HEK293 (cell line): ENCODE data around the gene FOXN4.

Experiments used
- CTCF ChIA-PET: fragments of 350-600 bp; formaldehyde crosslinking; extraction: SDS; loops from one replicate; lab custom pipeline; 2021; ENCODE audit warnings: antibody characterized with exemption; lab: Yijun Ruan, JAX
- POLR2A ChIA-PET: fragments of 300-600 bp; formaldehyde crosslinking; extraction: SDS; loops from one replicate; lab custom pipeline; 2020; ENCODE audit warnings: antibody characterized with exemption, inconsistent platforms; lab: Yijun Ruan, JAX
- H3K27ac ChIP-seq: fragments of 200-500 bp; sonication (Bioruptor generic); 2 replicates; pipeline ENCODE4 v1.5.1; 2014; ENCODE audit warnings: low read depth, low read length, control low read depth, inconsistent platforms; ENCODE audit errors: extremely low read depth
- H3K36me3 ChIP-seq, 2 experiments: fragments of 200-500 bp in 1 of 2; sonication (Bioruptor generic) in 1 of 2; 1 replicate in 1 of 2; 2 replicates in 1 of 2; pipeline ENCODE4 v1.5.1; 2014 to 2017; ENCODE audit warnings: inconsistent platforms in 2 of 2, low read length in 2 of 2; ENCODE audit not compliant: control insufficient read depth in 2 of 2, insufficient read depth in 1 of 2
- H3K4me1 ChIP-seq: fragments of 200-500 bp; sonication (Bioruptor generic); 2 replicates; pipeline ENCODE4 v1.5.1; 2014; ENCODE audit warnings: mild to moderate bottlenecking, low read length, inconsistent platforms; ENCODE audit not compliant: control insufficient read depth, insufficient read depth
- H3K4me3 ChIP-seq: 2 replicates; pipeline ENCODE4 v1.5.1; 2011; ENCODE audit warnings: low read depth, mild to moderate bottlenecking, control low read depth, low read length, moderate library complexity
- H3K9me3 ChIP-seq: fragments of 200-500 bp; sonication (Bioruptor generic); 2 replicates; pipeline ENCODE4 v1.5.1; 2014; ENCODE audit warnings: low read depth, low read length, inconsistent platforms; ENCODE audit not compliant: control insufficient read depth, insufficient read depth
- AEBP2 ChIP-seq: fragments of 450-650 bp; formaldehyde crosslinking; IDR thresholded peaks from 2 replicates; pipeline ENCODE4 v1.5.1; 2016; ENCODE audit warnings: missing biosample characterization, missing genetic modification characterization, borderline replicate concordance
- GLI2 ChIP-seq: fragments of 450-650 bp; formaldehyde crosslinking; IDR thresholded peaks from 2 replicates; pipeline ENCODE4; 2017; ENCODE audit warnings: missing biosample characterization, missing genetic modification characterization, low read depth, borderline replicate concordance
- GLIS1 ChIP-seq: fragments of 450-650 bp; formaldehyde crosslinking; IDR thresholded peaks from 2 replicates; pipeline ENCODE4 v1.5.1; 2016; ENCODE audit warnings: missing biosample characterization, missing genetic modification characterization
- IKZF3 ChIP-seq: fragments of 450-650 bp; IDR thresholded peaks from 2 replicates; pipeline ENCODE4 v1.5.0; 2018; ENCODE audit warnings: missing biosample characterization, mild to moderate bottlenecking, missing genetic modification characterization, moderate library complexity
- SP2 ChIP-seq: fragments of 450-650 bp; formaldehyde crosslinking; IDR thresholded peaks from 2 replicates; pipeline ENCODE4 v1.5.1; 2016; ENCODE audit warnings: missing biosample characterization, missing genetic modification characterization
- WT1 ChIP-seq: fragments of 450-650 bp; formaldehyde crosslinking; IDR thresholded peaks from 2 replicates; pipeline ENCODE4 v1.5.1; 2016; ENCODE audit warnings: missing biosample characterization, missing genetic modification characterization
- ZEB2 ChIP-seq: fragments of 450-650 bp; formaldehyde crosslinking; IDR thresholded peaks from 2 replicates; pipeline ENCODE4 v1.5.1; 2016; ENCODE audit warnings: missing biosample characterization, missing genetic modification characterization
- ZNF10 ChIP-seq: fragments of 450-650 bp; formaldehyde crosslinking; IDR thresholded peaks from 2 replicates; pipeline ENCODE4 v1.5.1; 2017; ENCODE audit warnings: missing biosample characterization, missing genetic modification characterization
- ZNF138 ChIP-seq: fragments of 450-650 bp; formaldehyde crosslinking; IDR thresholded peaks from 2 replicates; pipeline ENCODE4 v1.5.1; 2016; ENCODE audit warnings: missing biosample characterization, missing genetic modification characterization, borderline replicate concordance
- ZNF302 ChIP-seq: fragments of 450-650 bp; formaldehyde crosslinking; IDR thresholded peaks from 2 replicates; pipeline ENCODE4 v1.5.1; 2016; ENCODE audit warnings: missing biosample characterization, missing genetic modification characterization, low read depth
- ZNF324 ChIP-seq: fragments of 450-650 bp; formaldehyde crosslinking; IDR thresholded peaks from 2 replicates; pipeline ENCODE4 v1.5.1; 2016; ENCODE audit warnings: missing biosample characterization, missing genetic modification characterization
- ZNF37A ChIP-seq: fragments of 450-650 bp; IDR thresholded peaks from 2 replicates; pipeline ENCODE4 v1.5.1; 2018; ENCODE audit warnings: missing biosample characterization, missing genetic modification characterization
- ZNF398 ChIP-seq: fragments of 450-650 bp; formaldehyde crosslinking; IDR thresholded peaks from 2 replicates; pipeline ENCODE4 v1.5.1; 2017; ENCODE audit warnings: missing biosample characterization, missing genetic modification characterization
- ZNF548 ChIP-seq: fragments of 450-650 bp; formaldehyde crosslinking; IDR thresholded peaks from 2 replicates; pipeline ENCODE4 v1.5.1; 2016; ENCODE audit warnings: missing biosample characterization, missing genetic modification characterization
- ZNF549 ChIP-seq: fragments of 450-650 bp; IDR thresholded peaks from 2 replicates; pipeline ENCODE4 v1.5.1; 2018; ENCODE audit warnings: missing biosample characterization, missing genetic modification characterization, mild to moderate bottlenecking, inconsistent platforms, moderate library complexity
- ZNF580 ChIP-seq: fragments of 450-650 bp; formaldehyde crosslinking; IDR thresholded peaks from 2 replicates; pipeline ENCODE4 v1.5.1; 2016; ENCODE audit warnings: missing biosample characterization, missing genetic modification characterization
- ZNF629 ChIP-seq: fragments of 450-650 bp; formaldehyde crosslinking; IDR thresholded peaks from 2 replicates; pipeline ENCODE4 v1.5.1; 2017; ENCODE audit warnings: missing biosample characterization, missing genetic modification characterization
- ZNF639 ChIP-seq: fragments of 450-650 bp; formaldehyde crosslinking; IDR thresholded peaks from 2 replicates; pipeline ENCODE4 v1.5.1; 2016; ENCODE audit warnings: missing biosample characterization, missing genetic modification characterization
- ZNF645 ChIP-seq: fragments of 450-650 bp; formaldehyde crosslinking; IDR thresholded peaks from 2 replicates; pipeline ENCODE4; 2016; ENCODE audit warnings: missing biosample characterization, missing genetic modification characterization
- ZNF677 ChIP-seq: fragments of 450-650 bp; IDR thresholded peaks from 2 replicates; pipeline ENCODE4 v1.5.0; 2018; ENCODE audit warnings: missing biosample characterization, mild to moderate bottlenecking, missing genetic modification characterization, moderate library complexity
- ZNF707 ChIP-seq: fragments of 450-650 bp; formaldehyde crosslinking; IDR thresholded peaks from 2 replicates; pipeline ENCODE4 v1.5.1; 2016; ENCODE audit warnings: missing biosample characterization, missing genetic modification characterization
- ZNF777 ChIP-seq: fragments of 450-650 bp; formaldehyde crosslinking; IDR thresholded peaks from 2 replicates; pipeline ENCODE4 v1.5.1; 2017; ENCODE audit warnings: missing biosample characterization, missing genetic modification characterization, borderline replicate concordance
- ZNF837 ChIP-seq: fragments of 450-650 bp; formaldehyde crosslinking; IDR thresholded peaks from 2 replicates; pipeline ENCODE4 v1.5.1; 2016; ENCODE audit warnings: missing biosample characterization, missing genetic modification characterization
- ZNF843 ChIP-seq: fragments of 450-650 bp; formaldehyde crosslinking; IDR thresholded peaks from 2 replicates; pipeline ENCODE4 v1.5.1; 2016; ENCODE audit warnings: missing biosample characterization, missing genetic modification characterization

Gene FOXN4

GRCh38 chr12:109347589-109347988, 38.5 kb upstream of the FOXN4 start, which contains the start of gene MYO1H:
Gene MYO1H (plus strand): TSS chr12:109347900. CDS start chr12:109347961, 61 bp downstream.
- ChIA-PET CTCF (interaction anchor here (0.6 to 4.7 kb wide), 5 partner anchors 38 to 789 kb away, joined by 3 to 17 read pairs (median 3); no protein-coding TSS in a partner anchor), POLR2A (no interaction called here)
- Histone ChIP-seq H3K4me3 (no peak within 1 kb of the TSS), H3K27ac (no peak within 1 kb of the TSS), H3K4me1 (no peaks in the 10 kb centered on the region), H3K36me3 (no peaks in the 10 kb centered on the region), H3K9me3 (no peaks in the 10 kb centered on the region)
- TF ChIP-seq ZNF837 (tag by site-specific recombination) (no peak), ZNF10 (tag by site-specific recombination) (no peak), ZNF138 (tag by site-specific recombination) (no peak), GLI2 (tag by site-specific recombination) (no peak), ZNF548 (tag by site-specific recombination) (no peak), SP2 (tag by site-specific recombination) (no peak), IKZF3 (tag by site-specific recombination) (no peak), ZNF37A (tag by site-specific recombination) (no peak), ZEB2 (tag by site-specific recombination) (no peak), ZNF777 (tag by site-specific recombination) (no peak), ZNF629 (no peak), ZNF645 (tag by site-specific recombination) (no peak)

- H3K9me3 ChIP-seq: no peaks in the 10 kb centered on the region
- CTCF ChIA-PET: interaction anchor here (0.6 to 4.7 kb wide), 3 partner anchors 40 to 83 kb away, joined by 3 to 17 read pairs (median 3); no protein-coding TSS in a partner anchor
- H3K27ac ChIP-seq: no peak overlapping the region
- no peaks in the 10 kb centered on the region for H3K4me1 ChIP-seq
- no peak for TF ChIP-seq ZNF677 (tag by site-specific recombination)
- TF ChIP-seq ZNF324 (tag by site-specific recombination): no peak
- no peak for TF ChIP-seq ZNF302 (tag by site-specific recombination)
- TF ChIP-seq ZNF843 (tag by site-specific recombination): no peak
- no peak for TF ChIP-seq GLIS1 (tag by site-specific recombination)
- no peak for TF ChIP-seq ZNF398 (tag by site-specific recombination)
- TF ChIP-seq ZNF639 (tag by site-specific recombination): no peak
- TF ChIP-seq WT1 (tag by site-specific recombination): no peak
- no peak for TF ChIP-seq ZNF549 (tag by site-specific recombination)
- no peak for TF ChIP-seq ZNF707 (tag by site-specific recombination)
- no peak for TF ChIP-seq AEBP2 (tag by site-specific recombination)
- TF ChIP-seq ZNF580: no peak
- H3K4me3 ChIP-seq: no peak overlapping the region
- no peaks in the 10 kb centered on the region for H3K36me3 ChIP-seq
- POLR2A ChIA-PET: no interaction called here
These were observed 37.8 kb upstream of the FOXN4 start for GRCh38 chr12:109346920-109347319.
